Smooth muscle cell (in vitro differentiated cells): ENCODE results near the gene TMEM175. TPM values are rescaled to one million over a fixed set of nuclear protein-coding genes. Genes with fewer than 3 reads are reported as not detected.
"Not testable (repeated sequence)": the region's sequence is repeated elsewhere in the genome, so short reads cannot be mapped to it uniquely, and the experiment has no call there.

Source experiments
- DNase-seq: peaks from one replicate; lab custom pipeline; 2025; ENCODE audit not compliant: unreplicated experiment; lab: John Stamatoyannopoulos, UW
- H2AFZ ChIP-seq: fragments of 200-600 bp; sonication (generic); 2 replicates; pipeline ENCODE4 v1.6.0; 2016; ENCODE audit warnings: antibody characterized with exemption, low read depth, mild to moderate bottlenecking
- H3F3A ChIP-seq: fragments of 200-600 bp; sonication (generic); 2 replicates; pipeline ENCODE4 v1.6.0; 2017; ENCODE audit warnings: antibody characterized with exemption, low read depth
- H3K27ac ChIP-seq: fragments of 200-600 bp; sonication (generic); 2 replicates; pipeline ENCODE4 v1.5.1; 2016; ENCODE audit warnings: low read depth, mild to moderate bottlenecking
- H3K27me3 ChIP-seq: fragments of 200-600 bp; sonication (generic); 2 replicates; pipeline ENCODE4 v1.6.1; 2016; ENCODE audit warnings: low read depth, mild to moderate bottlenecking
- H3K36me3 ChIP-seq: fragments of 200-600 bp; sonication (generic); 2 replicates; pipeline ENCODE4 v1.5.1; 2016; ENCODE audit warnings: low read depth
- H3K4me1 ChIP-seq: fragments of 200-600 bp; sonication (generic); 2 replicates; pipeline ENCODE4 v1.5.1; 2016; ENCODE audit warnings: low read depth
- H3K4me2 ChIP-seq: fragments of 200-600 bp; sonication (generic); 2 replicates; pipeline ENCODE4 v1.6.0; 2016; ENCODE audit warnings: mild to moderate bottlenecking
- H3K4me3 ChIP-seq: fragments of 200-600 bp; sonication (generic); 2 replicates; pipeline ENCODE4 v1.5.1; 2016; ENCODE audit warnings: mild to moderate bottlenecking
- H3K79me2 ChIP-seq: fragments of 200-600 bp; sonication (generic); 2 replicates; pipeline ENCODE4 v1.6.0; 2016; ENCODE audit warnings: low read depth, mild to moderate bottlenecking
- H3K9ac ChIP-seq: fragments of 200-600 bp; sonication (generic); 2 replicates; pipeline ENCODE4 v1.6.0; 2016; ENCODE audit warnings: low read depth
- H3K9me3 ChIP-seq: fragments of 200-600 bp; sonication (generic); replicated peaks from 2 replicates; pipeline ENCODE4 v1.5.1; 2016; ENCODE audit warnings: low read depth
- H4K20me1 ChIP-seq: fragments of 200-600 bp; sonication (generic); 2 replicates; pipeline ENCODE4 v1.6.0; 2016; ENCODE audit warnings: low read depth
- WGBS: methylation state at CpG from one replicate; pipeline ENCODE4 v1.1.7; 2016; ENCODE audit warnings: low lambda C conversion rate; 5-methylcytosine and 5-hydroxymethylcytosine counted together
- polyA plus RNA-seq: library from polyadenylated mRNA; unstranded; fragments of >200 nt; fragmentation: Nextera tagmentation; extraction: Ambion mirVana; gene quantifications from 2 replicates; pipeline ENCODE4 v1.2.1, GENCODE V29; 2016
- total RNA-seq: library from RNA; depleted of rRNA; stranded (reverse); fragments of >200 nt; gene quantifications from 2 replicates; pipeline ENCODE4 v1.2.3, GENCODE V29; 2014
- TF ChIP-seq, protein P1 (sequence below): fragments of 200-600 bp; sonication (generic); IDR thresholded peaks from 2 replicates; pipeline ENCODE4 v1.5.1; 2017; ENCODE audit warnings: borderline replicate concordance, mild to moderate bottlenecking, antibody characterized with exemption; ENCODE audit not compliant: insufficient read depth, poor library complexity, severe bottlenecking

The TMEM175 gene
- total and polyA plus RNA-seq, 2 experiments from 2014 or later: 20.6 to 27.6 TPM

DNA sequence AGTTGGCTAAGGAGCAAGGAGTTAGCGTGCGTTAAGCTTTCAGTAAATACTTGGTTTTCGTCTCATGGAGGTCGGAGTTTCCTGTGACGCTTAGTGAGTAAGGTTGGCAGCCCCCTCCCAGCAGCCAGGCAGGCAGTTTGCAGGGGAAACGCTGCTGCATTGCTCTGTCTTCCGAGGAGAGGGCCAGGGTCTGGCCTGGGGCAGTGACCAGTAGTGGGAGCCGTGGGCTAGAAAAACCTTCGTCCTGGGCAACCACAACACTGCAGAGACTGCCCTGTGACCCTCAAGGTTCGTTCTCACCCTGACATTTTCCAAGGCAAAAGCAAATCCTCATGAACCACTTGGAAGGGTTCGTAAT lies 432 bp downstream of the TMEM175 start:
- H3K4me3 ChIP-seq: peak overlapping the region; percentile 96
- 7% methylated on average over 11 of the region's 11 CpGs for WGBS
- H3F3A ChIP-seq: no peaks in the 10 kb centered on the region
- peaks cover 60% of the 10 kb centered on the region for H3K79me2 ChIP-seq
- DNase-seq: no peak
- TF ChIP-seq, protein P1, sequence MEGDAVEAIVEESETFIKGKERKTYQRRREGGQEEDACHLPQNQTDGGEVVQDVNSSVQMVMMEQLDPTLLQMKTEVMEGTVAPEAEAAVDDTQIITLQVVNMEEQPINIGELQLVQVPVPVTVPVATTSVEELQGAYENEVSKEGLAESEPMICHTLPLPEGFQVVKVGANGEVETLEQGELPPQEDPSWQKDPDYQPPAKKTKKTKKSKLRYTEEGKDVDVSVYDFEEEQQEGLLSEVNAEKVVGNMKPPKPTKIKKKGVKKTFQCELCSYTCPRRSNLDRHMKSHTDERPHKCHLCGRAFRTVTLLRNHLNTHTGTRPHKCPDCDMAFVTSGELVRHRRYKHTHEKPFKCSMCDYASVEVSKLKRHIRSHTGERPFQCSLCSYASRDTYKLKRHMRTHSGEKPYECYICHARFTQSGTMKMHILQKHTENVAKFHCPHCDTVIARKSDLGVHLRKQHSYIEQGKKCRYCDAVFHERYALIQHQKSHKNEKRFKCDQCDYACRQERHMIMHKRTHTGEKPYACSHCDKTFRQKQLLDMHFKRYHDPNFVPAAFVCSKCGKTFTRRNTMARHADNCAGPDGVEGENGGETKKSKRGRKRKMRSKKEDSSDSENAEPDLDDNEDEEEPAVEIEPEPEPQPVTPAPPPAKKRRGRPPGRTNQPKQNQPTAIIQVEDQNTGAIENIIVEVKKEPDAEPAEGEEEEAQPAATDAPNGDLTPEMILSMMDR: no peak
- H3K9ac ChIP-seq: peak overlapping the region; percentile 95
- H2AFZ ChIP-seq: peak overlapping the region; percentile 92
- H4K20me1 ChIP-seq: peaks cover 34% of the 10 kb centered on the region
- H3K4me2 ChIP-seq: peak overlapping the region; percentile 91
- peak overlapping the region; percentile 88 for H3K27ac ChIP-seq
- H3K27me3 ChIP-seq: no peaks in the 10 kb centered on the region
- no peaks in the 10 kb centered on the region for H3K9me3 ChIP-seq
- peaks cover 14% of the 10 kb centered on the region for H3K4me1 ChIP-seq
- H3K36me3 ChIP-seq: no peaks in the 10 kb centered on the region

DNA sequence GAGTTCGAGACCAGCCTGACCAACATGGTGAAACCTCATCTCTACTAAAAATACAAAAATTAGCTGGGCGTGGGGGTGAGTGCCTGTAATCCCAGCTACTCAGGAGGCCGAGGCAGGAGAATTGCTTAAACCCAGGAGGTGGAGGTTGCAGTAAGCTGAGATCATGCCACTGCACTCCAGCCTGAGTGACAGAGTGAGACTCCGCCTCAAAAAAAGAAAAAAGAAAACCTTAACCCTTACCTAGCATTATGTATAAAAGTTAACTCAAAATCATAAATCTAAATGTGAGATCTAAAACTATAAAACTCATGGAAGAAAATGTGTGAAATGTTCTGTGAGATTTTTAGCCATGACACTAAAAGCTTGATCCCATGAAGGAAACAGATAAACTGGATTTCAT lies 7.2 kb downstream of the TMEM175 start:
- H4K20me1 ChIP-seq: peaks cover 11% of the 10 kb centered on the region
- not testable (repeated sequence) for H2AFZ ChIP-seq, H3K4me2 ChIP-seq, H3K36me3 ChIP-seq, H3K4me1 ChIP-seq, H3F3A ChIP-seq, H3K27ac ChIP-seq, H3K9me3 ChIP-seq, H3K9ac ChIP-seq, H3K79me2 ChIP-seq, H3K4me3 ChIP-seq, DNase-seq, H3K27me3 ChIP-seq
- 85% methylated on average over 4 of the region's 4 CpGs for WGBS

DNA sequence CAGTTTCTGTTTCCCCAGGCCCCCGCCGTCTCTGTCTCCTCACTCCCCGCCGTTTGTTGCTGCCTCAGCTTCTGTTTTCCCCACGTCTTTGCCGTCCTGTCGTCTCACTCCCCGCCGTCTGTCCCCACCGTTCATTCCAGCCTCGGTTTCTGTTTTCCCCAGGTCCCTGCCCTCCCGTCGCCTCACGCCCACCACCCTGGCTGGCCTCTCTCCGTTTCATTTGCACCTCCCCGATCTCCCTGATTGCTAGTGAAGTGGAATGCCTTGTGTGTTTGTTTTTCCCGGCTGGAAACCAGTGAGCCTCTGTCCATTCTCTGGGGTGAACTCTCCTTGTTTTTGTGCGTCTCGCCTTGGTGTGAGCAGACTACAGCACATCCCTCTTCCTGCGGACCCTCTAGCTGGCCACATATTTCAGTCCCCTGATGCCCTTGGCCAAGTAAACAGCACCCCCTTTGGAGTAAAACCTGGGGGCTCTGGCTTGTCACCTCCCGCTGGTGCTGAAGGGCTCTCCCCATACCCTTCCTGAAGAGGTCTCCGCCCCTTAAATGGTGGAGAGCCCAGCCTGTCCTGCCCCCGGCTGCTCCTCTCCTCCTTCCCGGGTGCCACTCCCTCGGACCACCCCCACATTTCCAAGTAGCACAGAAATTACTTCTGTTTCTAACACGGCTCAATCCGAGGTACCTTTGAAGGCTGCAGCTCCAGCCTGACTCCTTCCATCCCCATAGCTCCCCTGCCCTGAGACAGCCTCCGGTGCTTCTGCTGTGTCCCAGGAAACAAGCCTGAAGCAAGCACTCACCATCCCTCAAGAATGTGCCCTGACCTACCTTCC lies 13.2 kb downstream of the TMEM175 start:
- no peaks in the 10 kb centered on the region for H3K27me3 ChIP-seq
- H3K79me2 ChIP-seq: no peaks in the 10 kb centered on the region
- H3K36me3 ChIP-seq: no peaks in the 10 kb centered on the region
- H3K4me3 ChIP-seq: peak overlapping the region; percentile 23
- 64% methylated on average over 28 of the region's 28 CpGs for WGBS
- no peaks in the 10 kb centered on the region for H3K4me1 ChIP-seq
- no peak overlapping the region for H2AFZ ChIP-seq
- no peaks in the 10 kb centered on the region for H3K9me3 ChIP-seq
- no peak for DNase-seq
- no peak overlapping the region for H3K4me2 ChIP-seq
- no peak overlapping the region for H3K27ac ChIP-seq
- peaks cover 31% of the 10 kb centered on the region for H4K20me1 ChIP-seq
- no peak overlapping the region for H3K9ac ChIP-seq
- no peaks in the 10 kb centered on the region for H3F3A ChIP-seq
- TF ChIP-seq, protein P1: no peak

DNA sequence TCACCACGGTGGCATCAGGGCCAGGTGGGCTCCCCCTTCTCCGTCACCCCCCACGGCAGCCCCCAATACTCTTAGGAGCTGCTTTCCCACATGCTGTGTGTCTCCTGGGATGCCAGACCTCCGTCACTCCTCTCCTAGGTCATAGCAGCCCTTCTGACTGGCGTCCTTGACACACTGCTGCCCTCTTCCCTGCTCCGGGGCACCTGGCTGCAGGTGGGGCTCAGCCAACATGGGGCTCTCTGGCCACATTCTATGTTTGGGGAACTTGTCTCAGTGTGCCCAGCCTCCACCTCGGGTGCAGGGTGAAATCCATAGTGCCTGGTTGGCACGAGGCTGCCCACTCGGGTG lies 13.8 kb downstream of the TMEM175 start:
- WGBS: 91% methylated on average over 9 of the region's 9 CpGs
- H2AFZ ChIP-seq: no peak overlapping the region
- H3K4me2 ChIP-seq: no peak overlapping the region
- no peak overlapping the region for H3K4me3 ChIP-seq
- H3K9me3 ChIP-seq: no peaks in the 10 kb centered on the region
- TF ChIP-seq, protein P1: no peak
- H4K20me1 ChIP-seq: peaks cover 31% of the 10 kb centered on the region
- H3K9ac ChIP-seq: no peak overlapping the region
- H3K27me3 ChIP-seq: no peaks in the 10 kb centered on the region
- no peaks in the 10 kb centered on the region for H3K36me3 ChIP-seq
- H3F3A ChIP-seq: no peaks in the 10 kb centered on the region
- no peaks in the 10 kb centered on the region for H3K79me2 ChIP-seq
- no peaks in the 10 kb centered on the region for H3K4me1 ChIP-seq
- no peak overlapping the region for H3K27ac ChIP-seq
- no peak for DNase-seq
